ENCODE data around the gene ALKBH1. TPM values are rescaled to one million over a fixed set of nuclear protein-coding genes. Genes with fewer than 3 reads are reported as not detected.

Gene ALKBH1
- total and polyA plus RNA-seq, 2 of the 13 experiments (the other 11 are each of a cell fraction or from before 2014, with no cell fraction given) = 12.5 to 14.3 TPM

DNA sequence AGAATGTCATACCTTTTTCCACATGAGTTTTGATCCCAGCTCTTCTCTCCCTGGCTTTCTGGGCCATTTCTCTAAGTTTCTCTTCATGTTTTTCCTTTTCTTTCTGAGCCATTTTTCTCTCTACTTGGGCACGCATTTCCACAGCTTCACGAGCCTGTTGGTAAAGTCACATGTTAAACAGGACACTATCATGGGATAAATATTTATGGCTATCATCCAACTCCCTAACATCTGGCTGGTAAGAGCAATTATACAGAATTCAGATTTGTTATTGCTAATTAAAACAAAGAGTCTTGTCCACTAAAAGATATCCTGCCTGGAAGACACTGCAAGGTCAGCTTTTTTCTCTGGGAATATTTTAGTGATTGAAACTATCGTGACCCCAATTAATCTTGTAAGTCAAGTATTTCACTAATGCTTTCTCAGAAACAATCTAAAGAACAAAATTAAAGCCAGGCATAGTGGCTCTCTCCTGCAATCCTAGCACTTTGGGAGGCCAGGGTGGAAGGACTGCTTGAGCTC lies 23.2 kb upstream of the ALKBH1 start:
- Histone ChIP-seq H4K20me1 (ENCODE audit: insufficient read depth, low read length) (0 out of 2 replicates have a peak, but pooled peaks cover 2% of the 10 kb centered on the region), H3K9me3 (ENCODE audit: low read length) (no peaks in the 10 kb centered on the region), H3K27me3 (ENCODE audit: control insufficient read depth in 1 of 2, insufficient read depth in 2 of 2, low read length in 2 of 2) (no peaks in the 10 kb centered on the region), H3K27ac (ENCODE audit: extremely low read length, insufficient read depth, low read length) (no peak overlapping the region), H2AFZ (ENCODE audit: low read length) (no peak overlapping the region), H3K4me1 (ENCODE audit: insufficient read depth, low read length) (no peaks in the 10 kb centered on the region), H3K4me3 (replicated peaks in 1 of 3; ENCODE audit: insufficient read depth in 1 of 3, low read depth in 2 of 3, low read length in 3 of 3) (no peak overlapping the region), H3K4me2 (ENCODE audit: low read depth, low read length) (no peak overlapping the region), H3K79me2 (ENCODE audit: insufficient read depth, low read length) (no peaks in the 10 kb centered on the region), H3K9ac (ENCODE audit: insufficient read depth, low read depth, low read length) (no peak overlapping the region), H3K36me3 (replicated peaks in 1 of 2; ENCODE audit: control insufficient read depth in 1 of 2, insufficient read depth in 2 of 2, low read length in 2 of 2) (peaks cover 29 to 85% of the 10 kb centered on the region in 2 experiments)
- ChIA-PET CTCF (ENCODE audit: low intra/inter-chr PET ratio, low total read pairs) (no interaction called here), POLR2A (no interaction called here)
- DNase-seq (ENCODE audit: low spot score) (no peak), ATAC-seq (no peak), FAIRE-seq (no peak)
- BruUV-seq (replicated peaks) = no TSS peak
- in situ Hi-C loops (cut with HindIII; ENCODE audit: extremely low pct_ligation_motif_present, low pct_unique_long_range_greater_than_20kb) (no loop called here), intact Hi-C loops (cut with micrococcal nuclease; ENCODE audit: unreplicated experiment) (no loop called here)
- TF ChIP-seq MAFF (IDR thresholded peaks at IDR 0.05; ENCODE audit: low read depth, low read length) = peak; percentile 53; the same call in 1 of the 2 replicates
- TF ChIP-seq ZNF354B (CRISPR knock-in tag; IDR thresholded peaks at IDR 0.05) = no peak
- TF ChIP-seq ISX (CRISPR knock-in tag; conservative IDR thresholded peaks at IDR 0.05) = no peak
- peak; percentile 49 to 74; a peak in 2 of 4 replicates for TF ChIP-seq MAFK (conservative IDR thresholded peaks at IDR 0.05 in 1 of 2, IDR thresholded peaks at IDR 0.05 in 1 of 2; ENCODE audit: low read length in 2 of 2)
- WGBS (ENCODE audit: low lambda C conversion rate) = 97% methylated on average over 3 of the region's 3 CpGs

DNA sequence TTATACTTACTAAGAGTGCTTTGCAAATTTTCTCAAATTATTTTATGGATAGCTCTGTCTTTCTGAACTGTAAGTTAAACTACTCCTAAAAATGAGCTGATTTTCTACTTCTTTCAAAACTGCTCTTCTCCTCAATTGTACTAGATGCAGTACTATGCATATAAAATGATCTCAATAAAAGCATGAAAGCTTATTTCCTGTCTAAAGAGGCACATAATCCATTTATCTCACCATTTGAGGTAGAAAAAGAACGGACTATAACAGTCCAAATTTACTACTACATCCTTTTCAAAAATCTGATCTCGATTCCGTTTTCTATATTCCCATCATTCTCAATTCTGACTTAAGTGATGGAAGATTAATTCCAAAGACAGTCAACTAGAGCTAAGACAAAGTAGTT lies 14.5 kb upstream of the ALKBH1 start:
- TF ChIP-seq MXI1 (IDR thresholded peaks at IDR 0.05; ENCODE audit: borderline replicate concordance, low read depth, low read length) = no peak
- TF ChIP-seq ZNF430 (CRISPR knock-in tag; IDR thresholded peaks at IDR 0.05) = no peak
- TF ChIP-seq, protein P1, sequence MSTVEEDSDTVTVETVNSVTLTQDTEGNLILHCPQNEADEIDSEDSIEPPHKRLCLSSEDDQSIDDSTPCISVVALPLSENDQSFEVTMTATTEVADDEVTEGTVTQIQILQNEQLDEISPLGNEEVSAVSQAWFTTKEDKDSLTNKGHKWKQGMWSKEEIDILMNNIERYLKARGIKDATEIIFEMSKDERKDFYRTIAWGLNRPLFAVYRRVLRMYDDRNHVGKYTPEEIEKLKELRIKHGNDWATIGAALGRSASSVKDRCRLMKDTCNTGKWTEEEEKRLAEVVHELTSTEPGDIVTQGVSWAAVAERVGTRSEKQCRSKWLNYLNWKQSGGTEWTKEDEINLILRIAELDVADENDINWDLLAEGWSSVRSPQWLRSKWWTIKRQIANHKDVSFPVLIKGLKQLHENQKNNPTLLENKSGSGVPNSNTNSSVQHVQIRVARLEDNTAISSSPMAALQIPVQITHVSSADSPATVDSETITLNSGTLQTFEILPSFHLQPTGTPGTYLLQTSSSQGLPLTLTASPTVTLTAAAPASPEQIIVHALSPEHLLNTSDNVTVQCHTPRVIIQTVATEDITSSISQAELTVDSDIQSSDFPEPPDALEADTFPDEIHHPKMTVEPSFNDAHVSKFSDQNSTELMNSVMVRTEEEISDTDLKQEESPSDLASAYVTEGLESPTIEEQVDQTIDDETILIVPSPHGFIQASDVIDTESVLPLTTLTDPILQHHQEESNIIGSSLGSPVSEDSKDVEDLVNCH (CRISPR knock-in tag; IDR thresholded peaks at IDR 0.05) = no peak
- TF ChIP-seq KDM3A (CRISPR knock-in tag; IDR thresholded peaks at IDR 0.05; ENCODE audit: low read depth) = no peak
- TF ChIP-seq ZNF644 (CRISPR knock-in tag; IDR thresholded peaks at IDR 0.05; ENCODE audit: low read depth) = no peak
- TF ChIP-seq, protein P2, sequence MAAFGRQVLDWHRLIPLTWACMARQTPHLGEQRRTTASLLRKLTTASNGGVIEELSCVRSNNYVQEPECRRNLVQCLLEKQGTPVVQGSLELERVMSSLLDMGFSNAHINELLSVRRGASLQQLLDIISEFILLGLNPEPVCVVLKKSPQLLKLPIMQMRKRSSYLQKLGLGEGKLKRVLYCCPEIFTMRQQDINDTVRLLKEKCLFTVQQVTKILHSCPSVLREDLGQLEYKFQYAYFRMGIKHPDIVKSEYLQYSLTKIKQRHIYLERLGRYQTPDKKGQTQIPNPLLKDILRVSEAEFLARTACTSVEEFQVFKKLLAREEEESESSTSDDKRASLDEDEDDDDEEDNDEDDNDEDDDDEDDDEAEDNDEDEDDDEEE (CRISPR knock-in tag; IDR thresholded peaks at IDR 0.05) = no peak
- no peak for TF ChIP-seq CHCHD3 (CRISPR knock-in tag; IDR thresholded peaks at IDR 0.05)
- TF ChIP-seq TCF7 (IDR thresholded peaks at IDR 0.05; ENCODE audit: low read depth) = no peak
- ChIA-PET POLR2A (no interaction called here), CTCF (ENCODE audit: low intra/inter-chr PET ratio, low total read pairs) (no interaction called here)
- FAIRE-seq = no peak
- WGBS (ENCODE audit: low lambda C conversion rate) = 96% methylated on average over 3 of the region's 3 CpGs
- ATAC-seq = no peak
- intact Hi-C loops (cut with micrococcal nuclease; ENCODE audit: unreplicated experiment) (no loop called here), in situ Hi-C loops (cut with HindIII; ENCODE audit: extremely low pct_ligation_motif_present, low pct_unique_long_range_greater_than_20kb) (no loop called here)
- Histone ChIP-seq H3K27me3 (ENCODE audit: control insufficient read depth in 1 of 2, insufficient read depth in 2 of 2, low read length in 2 of 2) (no peaks in the 10 kb centered on the region), H3K9ac (ENCODE audit: insufficient read depth, low read depth, low read length) (no peak overlapping the region), H2AFZ (ENCODE audit: low read length) (no peak overlapping the region), H4K20me1 (ENCODE audit: insufficient read depth, low read length) (no peaks in the 10 kb centered on the region), H3K27ac (ENCODE audit: extremely low read length, insufficient read depth, low read length) (no peak overlapping the region), H3K4me3 (replicated peaks in 1 of 3; ENCODE audit: insufficient read depth in 1 of 3, low read depth in 2 of 3, low read length in 3 of 3) (no peak overlapping the region), H3K4me1 (ENCODE audit: insufficient read depth, low read length) (no peaks in the 10 kb centered on the region), H3K4me2 (ENCODE audit: low read depth, low read length) (no peak overlapping the region), H3K36me3 (replicated peaks in 1 of 2; ENCODE audit: control insufficient read depth in 1 of 2, insufficient read depth in 2 of 2, low read length in 2 of 2) (peaks cover 17 to 86% of the 10 kb centered on the region in 2 experiments), H3K9me3 (ENCODE audit: low read length) (no peaks in the 10 kb centered on the region), H3K79me2 (ENCODE audit: insufficient read depth, low read length) (no peaks in the 10 kb centered on the region)
- no peak for DNase-seq (ENCODE audit: low spot score)
- BruUV-seq (replicated peaks) = no TSS peak
